ENCODE data around the gene CCDC190.

The CCDC190 gene, protein sequence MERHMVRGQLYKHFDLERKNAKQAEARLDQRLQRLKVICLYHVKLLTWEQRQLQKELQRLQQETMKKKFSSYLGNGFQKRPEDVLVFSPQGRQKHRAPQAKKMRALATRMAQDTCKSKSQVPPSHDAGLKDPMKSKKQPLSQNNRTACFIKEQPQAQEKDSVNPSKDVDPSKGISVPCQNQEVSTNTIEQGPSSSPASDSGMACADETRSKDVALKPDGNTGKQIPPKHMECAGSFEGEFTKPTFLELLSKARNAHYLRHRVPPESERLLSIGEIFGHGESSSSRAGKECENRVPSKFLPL

DNA sequence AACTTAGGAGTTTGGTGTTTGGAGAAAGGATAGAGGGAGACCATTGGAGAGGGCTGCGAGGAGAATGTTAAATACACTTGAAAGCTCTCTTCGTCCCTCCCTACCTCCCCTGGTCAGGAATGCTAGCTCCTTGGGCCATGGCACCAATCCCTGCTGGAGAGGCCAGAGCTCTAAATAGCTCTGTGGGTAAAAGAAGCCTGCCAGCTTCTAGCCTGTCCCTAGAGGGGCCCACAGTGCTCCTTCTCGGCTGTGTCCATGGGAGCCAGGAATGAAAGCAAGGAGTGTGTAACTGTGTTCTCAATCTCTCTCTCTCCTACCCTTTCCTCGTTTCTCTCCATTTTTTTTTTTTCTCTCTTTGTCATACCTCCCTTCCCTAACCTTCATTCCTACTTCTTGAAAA, at the start of gene CCDC190:
CCDC190 (minus strand) TSS at position 75 of the 400 bp plus-strand sequence. CDS start 1,529 bp downstream, outside the sequence.
- FAIRE-seq = no peak
- TF ChIP-seq POLR2A (IDR thresholded peaks at IDR 0.05; ENCODE audit: low read depth, low read length) = no peak
- no peak for DNase-seq (ENCODE audit: insufficient read length, low spot score)

DNA sequence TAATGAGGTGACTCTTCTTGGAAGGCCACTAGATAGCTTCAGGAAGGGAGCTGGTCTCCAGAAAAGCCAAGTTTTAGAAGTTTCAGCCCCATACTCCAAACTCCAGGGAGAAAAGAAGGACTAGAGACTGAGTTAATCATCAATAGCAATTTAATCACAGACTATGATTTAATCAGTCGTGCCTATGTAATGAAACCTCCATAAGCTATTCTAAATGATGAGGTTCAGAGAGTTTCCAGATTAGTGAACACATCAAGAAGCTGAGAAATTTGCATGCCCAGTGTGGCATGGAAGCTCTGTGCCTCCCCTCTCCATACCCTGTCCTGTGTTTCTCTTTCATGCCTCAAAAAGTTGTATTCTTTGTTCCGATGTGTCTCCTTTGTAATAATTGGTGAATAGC, 49.2 kb upstream of the CCDC190 start:
- no peak for DNase-seq (ENCODE audit: insufficient read length, low spot score)
- FAIRE-seq = no peak
- TF ChIP-seq POLR2A (IDR thresholded peaks at IDR 0.05; ENCODE audit: low read depth, low read length) = no peak

DNA sequence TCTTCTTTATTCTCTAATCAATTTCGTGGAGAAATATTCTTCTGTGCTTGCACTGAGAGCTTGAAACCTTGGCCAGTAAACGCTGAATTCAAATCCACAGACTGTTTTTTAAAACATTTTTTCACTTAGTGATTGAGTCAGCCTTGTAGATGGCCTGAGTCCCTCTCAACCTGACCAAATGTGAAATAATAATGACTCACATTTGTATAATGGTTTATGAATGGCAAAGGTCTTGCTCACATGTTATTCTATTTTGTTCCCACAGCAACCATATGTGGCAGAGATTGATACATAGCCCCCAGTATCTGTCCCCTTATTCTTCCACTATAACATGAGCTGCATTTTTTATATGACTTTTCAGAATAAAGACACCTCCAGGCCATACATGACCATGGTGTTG, 47.8 kb upstream of the CCDC190 start:
- DNase-seq (ENCODE audit: insufficient read length, low spot score) = no peak
- FAIRE-seq = no peak

DNA sequence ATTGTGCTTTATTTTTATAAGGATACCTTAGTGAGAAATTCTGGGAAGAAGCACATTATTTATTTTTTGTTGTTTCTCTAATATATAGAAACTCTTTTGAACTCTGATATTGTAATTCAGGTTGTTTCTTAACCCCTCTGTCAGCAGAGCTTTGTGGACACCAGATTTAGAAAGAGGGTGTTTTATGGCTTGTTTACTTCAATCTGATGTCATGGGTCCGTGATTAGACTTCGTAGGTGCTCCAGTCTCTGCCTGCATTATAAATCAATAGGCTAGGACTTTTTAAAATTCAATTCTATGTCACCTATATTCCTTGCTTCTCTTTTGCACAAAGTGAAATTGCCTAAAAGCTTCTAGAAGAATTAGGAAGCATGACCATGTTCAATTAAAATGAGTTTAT, 47.3 kb upstream of the CCDC190 start:
- TF ChIP-seq POLR2A (IDR thresholded peaks at IDR 0.05; ENCODE audit: low read depth, low read length) = no peak
- DNase-seq (ENCODE audit: insufficient read length, low spot score) = no peak
- no peak for FAIRE-seq

More for the DNA sequence above, 47.8 kb upstream of the CCDC190 start:
- TF ChIP-seq POLR2A (IDR thresholded peaks at IDR 0.05; ENCODE audit: low read depth, low read length) = no peak

DNA sequence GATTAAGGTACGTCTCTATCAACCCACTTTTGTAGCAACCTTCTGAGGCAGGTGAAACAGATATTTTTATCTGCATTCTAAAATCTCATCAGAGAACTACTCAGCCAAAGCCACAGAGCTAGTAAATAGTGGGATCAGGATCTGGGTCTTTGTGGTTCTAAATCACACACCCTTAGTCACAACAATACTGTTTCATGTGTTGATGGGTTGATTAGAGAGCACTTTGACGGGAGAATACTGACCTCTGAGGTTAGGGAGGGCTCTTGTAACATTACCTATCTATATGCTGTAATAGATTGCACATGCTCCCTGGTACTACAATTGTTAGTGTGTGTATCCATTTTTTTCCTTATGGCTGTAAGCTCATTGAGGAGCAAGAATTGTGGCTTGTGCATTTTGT, 45.5 kb upstream of the CCDC190 start:
- TF ChIP-seq POLR2A (IDR thresholded peaks at IDR 0.05; ENCODE audit: low read depth, low read length) = no peak
- DNase-seq (ENCODE audit: insufficient read length, low spot score) (no peak), FAIRE-seq (no peak)

DNA sequence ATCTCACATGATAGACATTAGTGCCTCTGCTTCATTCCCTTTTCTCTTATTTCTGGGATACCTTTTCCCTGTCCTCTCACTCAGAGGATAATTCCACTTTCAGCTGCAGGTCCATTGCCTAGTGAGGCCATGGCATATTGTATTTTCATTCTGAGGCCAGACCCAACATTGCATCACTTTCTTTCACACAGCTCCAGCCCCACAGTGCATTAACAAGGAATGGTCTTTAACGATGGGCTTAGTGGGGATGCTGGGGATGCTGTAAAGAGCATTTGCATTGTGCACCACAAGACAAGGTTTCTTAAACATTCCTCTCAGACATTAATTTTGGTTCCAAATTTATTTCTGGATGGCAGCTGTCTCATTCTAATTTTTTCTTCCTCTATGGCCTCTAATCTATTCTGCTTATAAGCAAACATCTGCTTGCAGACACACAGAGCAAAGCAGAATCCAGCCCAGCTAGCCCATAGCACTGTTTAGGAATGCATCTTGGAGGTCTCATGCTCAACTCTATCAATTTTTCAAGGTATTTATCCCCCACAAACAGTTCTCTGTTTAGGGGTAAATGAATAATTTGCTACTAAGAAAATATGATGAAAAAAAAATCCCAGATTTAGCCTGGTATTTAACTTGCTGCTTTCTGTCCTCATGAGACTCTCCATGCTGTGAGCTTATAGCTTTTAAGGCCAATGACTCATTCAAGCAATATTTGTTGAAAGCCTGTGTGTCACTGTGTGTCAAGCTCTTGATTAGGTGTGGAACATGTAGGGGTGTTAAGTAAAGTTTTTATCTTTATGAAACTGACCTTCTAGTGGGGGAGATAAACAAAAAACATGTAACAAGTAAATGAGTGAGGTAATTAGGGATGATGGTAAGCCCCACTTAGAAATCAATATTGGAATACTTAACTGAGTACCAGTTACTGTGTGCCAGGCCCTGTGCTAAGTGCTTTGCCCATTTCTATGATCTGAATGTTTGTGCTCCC, 44.5 kb upstream of the CCDC190 start:
- DNase-seq (ENCODE audit: insufficient read length, low spot score) = peak; percentile 39
- FAIRE-seq = no peak
- TF ChIP-seq POLR2A (IDR thresholded peaks at IDR 0.05; ENCODE audit: low read depth, low read length) = no peak

DNA sequence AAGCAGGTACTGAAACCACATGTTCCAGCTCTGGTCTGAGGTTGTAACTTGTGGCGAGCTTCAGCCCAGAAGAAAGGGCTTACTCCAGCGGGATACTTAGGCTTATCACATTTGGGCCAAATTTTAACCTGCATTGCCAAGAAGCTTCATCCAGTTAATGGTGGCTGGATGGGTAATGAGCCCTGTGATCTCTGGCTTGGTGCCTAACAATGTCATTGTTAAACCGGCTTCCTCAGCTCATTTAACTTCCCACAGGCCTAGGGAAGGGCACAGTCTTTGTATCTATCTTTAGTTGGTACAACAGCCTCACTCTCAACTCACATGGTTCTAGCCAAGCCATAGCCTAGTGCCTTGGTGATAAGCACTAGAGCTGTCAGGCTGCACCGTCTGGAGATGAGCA, 43.6 kb upstream of the CCDC190 start:
- TF ChIP-seq POLR2A (IDR thresholded peaks at IDR 0.05; ENCODE audit: low read depth, low read length) = no peak

DNA sequence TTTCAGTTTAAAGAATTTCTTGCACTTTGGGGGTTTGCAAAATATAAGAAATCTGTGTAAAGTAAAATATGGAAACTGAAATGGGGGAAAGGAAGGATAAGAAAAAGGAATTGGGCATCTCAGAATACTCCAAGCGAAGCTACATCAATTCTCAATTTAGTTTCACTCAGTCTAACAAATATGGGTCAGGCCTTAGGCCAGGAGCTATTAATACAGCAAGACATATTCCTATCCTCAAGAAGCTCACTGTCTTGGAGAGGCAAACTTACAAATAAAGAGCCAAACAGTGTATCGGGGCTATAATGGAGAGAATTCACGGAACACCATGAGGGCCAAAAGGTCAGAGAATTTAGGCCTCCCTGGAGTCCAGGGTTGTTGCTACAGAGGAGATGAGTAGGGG, 43.0 kb upstream of the CCDC190 start:
- TF ChIP-seq POLR2A (IDR thresholded peaks at IDR 0.05; ENCODE audit: low read depth, low read length) = no peak
- FAIRE-seq (no peak), DNase-seq (ENCODE audit: insufficient read length, low spot score) (no peak)

More for the DNA sequence above, 43.6 kb upstream of the CCDC190 start:
- DNase-seq (ENCODE audit: insufficient read length, low spot score) (no peak), FAIRE-seq (no peak)

DNA sequence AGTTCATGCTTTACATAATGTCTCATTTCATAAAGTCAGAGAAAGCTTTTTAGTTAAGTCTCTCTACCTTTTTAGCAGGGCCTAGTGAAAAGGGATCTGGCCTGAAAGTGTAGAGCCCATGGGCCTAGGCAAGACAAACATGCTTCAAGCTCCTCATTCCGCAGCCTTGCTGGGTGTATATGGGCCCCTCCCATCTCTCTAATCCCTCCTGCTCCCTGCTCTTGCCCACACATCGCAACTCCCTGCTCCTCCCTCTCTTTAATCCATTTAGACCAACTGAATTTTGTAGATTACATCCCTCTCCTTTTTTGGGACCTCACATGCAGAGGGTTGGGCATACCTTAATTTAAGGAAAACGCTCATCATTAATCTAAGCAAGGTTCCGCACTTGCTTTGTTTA, 42.3 kb upstream of the CCDC190 start:
- no peak for TF ChIP-seq POLR2A (IDR thresholded peaks at IDR 0.05; ENCODE audit: low read depth, low read length)
- DNase-seq (ENCODE audit: insufficient read length, low spot score) = no peak
- FAIRE-seq = no peak

DNA sequence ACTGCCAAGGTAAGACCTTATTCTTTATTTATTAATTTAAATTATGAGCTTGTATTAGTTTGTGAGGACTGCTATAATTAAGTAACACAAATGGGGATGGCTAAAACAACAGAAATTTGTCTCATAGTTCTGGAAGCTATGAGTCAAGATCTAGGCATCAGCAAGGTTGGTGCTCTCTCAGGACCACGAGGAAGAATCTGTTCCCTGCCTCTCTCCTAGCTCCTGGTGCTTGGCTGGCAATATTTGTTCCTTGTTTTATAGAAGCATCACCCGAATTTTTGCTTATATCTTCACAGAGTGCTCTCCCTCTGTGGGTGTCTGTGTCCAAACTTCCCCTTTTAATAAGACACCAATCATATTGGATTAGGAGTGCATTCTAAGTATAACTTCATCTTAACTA, 41.4 kb upstream of the CCDC190 start:
- FAIRE-seq (no peak), DNase-seq (ENCODE audit: insufficient read length, low spot score) (no peak)
- TF ChIP-seq POLR2A (IDR thresholded peaks at IDR 0.05; ENCODE audit: low read depth, low read length) = no peak

DNA sequence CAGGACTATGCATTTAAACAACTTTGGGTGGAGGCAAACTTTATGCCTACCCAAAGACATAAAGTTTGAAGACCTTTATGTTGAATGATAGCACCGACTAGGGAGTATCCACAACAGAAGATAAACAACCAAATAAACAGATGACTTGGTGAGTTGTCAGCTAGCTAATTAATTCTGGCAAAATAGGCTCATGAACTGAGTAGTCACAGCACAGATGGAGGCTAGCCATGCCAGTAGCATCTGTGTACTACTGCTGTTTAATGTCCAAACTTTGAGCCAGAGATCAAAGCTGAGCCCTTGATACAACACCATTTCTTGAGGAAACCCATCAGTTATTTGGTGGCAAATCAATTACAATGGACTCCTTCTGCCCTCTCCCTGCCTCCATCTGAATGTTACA, 40.3 kb upstream of the CCDC190 start:
- no peak for TF ChIP-seq POLR2A (IDR thresholded peaks at IDR 0.05; ENCODE audit: low read depth, low read length)
- DNase-seq (ENCODE audit: insufficient read length, low spot score) (no peak), FAIRE-seq (no peak)

DNA sequence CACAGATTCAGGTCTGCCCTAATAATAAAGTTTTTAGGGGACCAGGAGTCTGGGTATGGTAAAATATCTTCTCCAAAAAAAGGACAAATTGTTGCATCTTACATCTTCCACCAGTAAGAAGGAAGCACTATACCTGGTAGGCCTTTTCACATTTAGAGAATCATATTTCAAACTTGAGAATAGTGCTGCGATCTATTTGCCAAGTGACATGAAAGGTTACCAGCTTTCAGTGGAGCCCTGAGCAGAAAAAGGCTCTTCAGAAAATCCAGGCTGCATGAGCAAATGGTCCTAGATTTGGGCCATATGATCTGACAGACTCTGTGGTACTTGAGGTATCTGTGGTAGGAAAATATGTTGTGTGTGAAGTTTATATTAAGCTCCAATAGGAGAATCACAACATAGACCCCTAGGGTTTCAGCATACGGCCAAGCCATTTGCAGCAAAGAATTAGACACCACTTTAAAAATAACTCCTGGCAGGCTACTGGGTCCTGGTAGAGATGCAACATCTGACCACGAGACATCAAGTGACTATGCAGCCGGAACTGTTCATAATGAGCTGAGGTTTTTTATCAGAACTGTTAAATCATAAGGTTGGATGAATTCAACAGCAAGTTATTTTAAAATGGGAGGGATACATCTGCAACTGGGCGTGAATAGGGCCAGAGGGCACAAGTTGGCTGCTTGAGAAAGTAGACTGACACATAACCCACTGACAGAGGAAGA, 38.6 kb upstream of the CCDC190 start:
- DNase-seq (ENCODE audit: insufficient read length, low spot score) = no peak
- no peak for TF ChIP-seq POLR2A (IDR thresholded peaks at IDR 0.05; ENCODE audit: low read depth, low read length)
- FAIRE-seq = no peak

DNA sequence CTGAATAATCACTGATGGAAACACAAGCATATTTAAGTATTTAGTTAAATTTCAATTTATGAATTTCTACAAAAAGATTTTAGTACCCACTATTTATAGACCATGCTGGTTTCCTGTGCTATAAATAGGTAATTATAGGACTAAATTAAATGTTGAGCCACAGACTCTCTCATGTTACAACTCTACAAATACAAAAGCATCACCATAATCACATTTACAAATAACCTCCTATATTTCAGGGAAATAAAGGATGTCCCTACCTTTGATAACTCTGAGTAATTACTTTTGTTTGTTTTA, 32.6 kb upstream of the CCDC190 start:
- TF ChIP-seq POLR2A (IDR thresholded peaks at IDR 0.05; ENCODE audit: low read depth, low read length) = no peak
- FAIRE-seq = no peak

More for the DNA sequence above, 32.6 kb upstream of the CCDC190 start:
- no peak for DNase-seq (ENCODE audit: insufficient read length, low spot score)

Measured in H54 (cell line).